Neural crest cell (in vitro differentiated cells): ENCODE results near the gene LRRN3. TPM values are rescaled to one million over a fixed set of nuclear protein-coding genes. Genes with fewer than 3 reads are reported as not detected.

Experiments
- DNase-seq: peaks from one replicate; pipeline ENCODE4 v3.0.0; 2021; ENCODE audit warnings: low read depth, mixed read lengths, low spot score
- H3K27ac Mint-ChIP-seq: one replicate; pipeline ENCODE4 v1.8.0; 2021; ENCODE audit warnings: mild to moderate bottlenecking, mixed read lengths; ENCODE audit not compliant: unreplicated experiment
- H3K27me3 Mint-ChIP-seq: 2 replicates; pipeline ENCODE4 v1.8.0; 2021; ENCODE audit warnings: low read depth, mild to moderate bottlenecking, mixed read lengths
- H3K36me3 Mint-ChIP-seq: 2 replicates; pipeline ENCODE4 v1.8.0; 2021; ENCODE audit warnings: low read depth, mild to moderate bottlenecking, mixed read lengths
- H3K4me1 Mint-ChIP-seq: 2 replicates; pipeline ENCODE4 v1.8.0; 2021; ENCODE audit warnings: mixed read lengths
- H3K4me3 Mint-ChIP-seq: one replicate; pipeline ENCODE4 v1.8.0; 2021; ENCODE audit warnings: mild to moderate bottlenecking, mixed read lengths
- H3K9me3 Mint-ChIP-seq: 2 replicates; pipeline ENCODE4 v1.8.0; 2021; ENCODE audit warnings: mixed read lengths
- total RNA-seq: library from RNA; stranded (reverse); gene quantifications from 2 replicates; pipeline ENCODE4 v1.2.1, GENCODE V29; 2021
- TF ChIP-seq, protein P1 (sequence below): fragments of 200-600 bp; sonication (generic); conservative IDR thresholded peaks from 2 replicates; pipeline ENCODE4 v1.5.0; 2021; ENCODE audit warnings: antibody characterized with exemption, mild to moderate bottlenecking

The LRRN3 gene
- total RNA-seq, 1 donor from 2014 or later, result 7.1 TPM

DNA sequence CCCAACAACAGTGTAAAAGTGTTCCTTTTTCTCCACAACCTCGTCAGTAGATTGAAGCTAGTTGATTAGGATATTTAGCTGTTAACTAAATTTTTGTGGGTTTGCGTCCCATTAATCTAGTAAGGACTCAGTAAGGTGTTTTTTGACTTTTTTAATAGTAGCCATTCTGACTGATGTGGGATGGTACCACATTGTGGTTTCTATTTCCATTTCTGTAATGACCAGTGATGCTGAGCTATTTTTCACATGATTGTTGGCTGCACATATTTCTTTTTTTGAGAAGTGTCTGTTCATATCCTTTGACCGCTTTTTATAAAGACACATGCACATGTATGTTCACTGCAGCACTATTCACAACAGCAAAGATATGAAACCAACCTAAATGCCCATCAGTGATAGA is 5.6 kb upstream of the LRRN3 start:
- H3K27ac Mint-ChIP-seq, result no peak overlapping the region
- no peak overlapping the region for H3K4me3 Mint-ChIP-seq
- H3K4me1 Mint-ChIP-seq, result peaks cover 21% of the 10 kb centered on the region
- no peaks in the 10 kb centered on the region for H3K27me3 Mint-ChIP-seq
- peaks cover 5% of the 10 kb centered on the region for H3K36me3 Mint-ChIP-seq
- TF ChIP-seq, protein P1, sequence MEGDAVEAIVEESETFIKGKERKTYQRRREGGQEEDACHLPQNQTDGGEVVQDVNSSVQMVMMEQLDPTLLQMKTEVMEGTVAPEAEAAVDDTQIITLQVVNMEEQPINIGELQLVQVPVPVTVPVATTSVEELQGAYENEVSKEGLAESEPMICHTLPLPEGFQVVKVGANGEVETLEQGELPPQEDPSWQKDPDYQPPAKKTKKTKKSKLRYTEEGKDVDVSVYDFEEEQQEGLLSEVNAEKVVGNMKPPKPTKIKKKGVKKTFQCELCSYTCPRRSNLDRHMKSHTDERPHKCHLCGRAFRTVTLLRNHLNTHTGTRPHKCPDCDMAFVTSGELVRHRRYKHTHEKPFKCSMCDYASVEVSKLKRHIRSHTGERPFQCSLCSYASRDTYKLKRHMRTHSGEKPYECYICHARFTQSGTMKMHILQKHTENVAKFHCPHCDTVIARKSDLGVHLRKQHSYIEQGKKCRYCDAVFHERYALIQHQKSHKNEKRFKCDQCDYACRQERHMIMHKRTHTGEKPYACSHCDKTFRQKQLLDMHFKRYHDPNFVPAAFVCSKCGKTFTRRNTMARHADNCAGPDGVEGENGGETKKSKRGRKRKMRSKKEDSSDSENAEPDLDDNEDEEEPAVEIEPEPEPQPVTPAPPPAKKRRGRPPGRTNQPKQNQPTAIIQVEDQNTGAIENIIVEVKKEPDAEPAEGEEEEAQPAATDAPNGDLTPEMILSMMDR, result no peak
- H3K9me3 Mint-ChIP-seq, result peaks cover 6% of the 10 kb centered on the region
- DNase-seq, result no peak

DNA sequence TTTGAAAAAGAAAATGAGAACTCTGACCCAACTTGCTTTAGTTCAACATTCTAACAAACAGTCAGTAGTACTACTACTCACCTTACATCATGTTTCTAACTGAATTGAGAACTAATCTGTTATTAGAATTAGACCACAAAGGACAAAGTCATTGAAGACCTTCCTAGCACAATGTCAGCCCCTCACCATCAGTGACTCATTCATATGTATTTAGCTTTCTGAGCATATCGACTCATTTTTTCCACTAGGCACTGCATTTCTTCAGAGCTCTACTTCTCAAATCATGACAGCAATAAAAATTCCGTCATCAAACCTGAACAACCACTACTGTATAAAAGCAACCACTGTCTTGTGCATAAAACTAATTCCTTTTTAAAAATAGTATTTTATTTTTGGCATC is 4.4 kb upstream of the LRRN3 start:
- H3K4me3 Mint-ChIP-seq, result no peak overlapping the region
- no peak for DNase-seq
- H3K9me3 Mint-ChIP-seq, result peaks cover 6% of the 10 kb centered on the region
- H3K27ac Mint-ChIP-seq, result no peak overlapping the region
- TF ChIP-seq, protein P1, result no peak
- peaks cover 5% of the 10 kb centered on the region for H3K36me3 Mint-ChIP-seq
- H3K4me1 Mint-ChIP-seq, result peaks cover 31% of the 10 kb centered on the region
- no peaks in the 10 kb centered on the region for H3K27me3 Mint-ChIP-seq

DNA sequence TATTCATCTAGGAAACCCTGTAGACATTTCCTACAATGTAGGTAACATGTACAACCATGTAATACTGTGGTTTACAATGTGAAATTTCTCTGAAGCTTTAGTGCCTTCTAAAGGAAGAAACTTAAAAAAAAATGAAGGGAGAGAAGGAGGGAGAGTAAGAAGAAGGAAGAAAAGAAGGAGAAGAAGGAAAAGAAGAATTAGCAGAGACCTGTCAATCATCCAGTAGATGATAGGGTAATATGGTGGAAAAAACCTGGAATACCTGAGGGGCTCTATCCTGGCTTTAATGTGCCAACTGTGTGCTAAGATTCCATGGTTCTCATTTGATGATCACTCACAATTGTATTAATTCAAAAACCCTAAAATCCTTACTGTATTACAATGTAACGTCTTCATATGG is 2.6 kb upstream of the LRRN3 start:
- Mint-ChIP-seq H3K27me3 (no peaks in the 10 kb centered on the region), H3K4me3 (no peak overlapping the region)

DNA sequence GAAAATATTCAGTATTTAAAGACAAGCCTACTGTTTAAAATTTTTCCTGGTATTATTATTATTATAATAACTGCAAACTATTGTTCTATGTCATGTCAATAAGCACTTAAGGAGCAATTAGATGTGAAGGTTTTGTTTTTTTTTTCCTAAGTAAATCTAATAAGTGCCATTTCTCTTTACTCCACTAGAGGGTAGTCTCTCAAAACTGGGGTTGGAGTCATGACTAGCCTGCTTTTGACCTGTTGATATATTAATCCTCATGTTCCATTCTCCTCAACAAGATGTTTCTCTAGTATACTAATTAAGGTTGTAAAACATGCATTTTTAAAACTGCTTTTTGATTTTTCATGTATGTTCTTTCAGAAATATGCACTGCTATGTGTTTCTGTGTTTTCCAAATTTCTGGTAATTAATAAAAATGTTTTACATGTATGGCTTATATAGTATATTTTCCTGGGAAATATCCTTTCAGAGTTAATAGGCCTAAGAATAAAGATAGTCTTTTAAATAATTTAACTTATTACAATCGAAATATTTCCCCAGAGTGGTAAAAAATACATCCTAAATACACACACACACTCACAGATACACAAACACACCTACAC is 1.0 kb upstream of the LRRN3 start:
- Mint-ChIP-seq H3K4me1 (peaks cover 44% of the 10 kb centered on the region), H3K9me3 (no peaks in the 10 kb centered on the region), H3K27ac (no peak overlapping the region), H3K4me3 (peak overlapping the region; percentile 89), H3K27me3 (no peaks in the 10 kb centered on the region), H3K36me3 (no peaks in the 10 kb centered on the region)
- DNase-seq, result no peak
- TF ChIP-seq, protein P1, result peak; percentile 84

More for the DNA sequence above, 2.6 kb upstream of the LRRN3 start:
- TF ChIP-seq, protein P1, result no peak
- Mint-ChIP-seq H3K9me3 (peaks cover 6% of the 10 kb centered on the region), H3K4me1 (peaks cover 31% of the 10 kb centered on the region), H3K27ac (no peak overlapping the region), H3K36me3 (peaks cover 5% of the 10 kb centered on the region)
- DNase-seq, result no peak

DNA sequence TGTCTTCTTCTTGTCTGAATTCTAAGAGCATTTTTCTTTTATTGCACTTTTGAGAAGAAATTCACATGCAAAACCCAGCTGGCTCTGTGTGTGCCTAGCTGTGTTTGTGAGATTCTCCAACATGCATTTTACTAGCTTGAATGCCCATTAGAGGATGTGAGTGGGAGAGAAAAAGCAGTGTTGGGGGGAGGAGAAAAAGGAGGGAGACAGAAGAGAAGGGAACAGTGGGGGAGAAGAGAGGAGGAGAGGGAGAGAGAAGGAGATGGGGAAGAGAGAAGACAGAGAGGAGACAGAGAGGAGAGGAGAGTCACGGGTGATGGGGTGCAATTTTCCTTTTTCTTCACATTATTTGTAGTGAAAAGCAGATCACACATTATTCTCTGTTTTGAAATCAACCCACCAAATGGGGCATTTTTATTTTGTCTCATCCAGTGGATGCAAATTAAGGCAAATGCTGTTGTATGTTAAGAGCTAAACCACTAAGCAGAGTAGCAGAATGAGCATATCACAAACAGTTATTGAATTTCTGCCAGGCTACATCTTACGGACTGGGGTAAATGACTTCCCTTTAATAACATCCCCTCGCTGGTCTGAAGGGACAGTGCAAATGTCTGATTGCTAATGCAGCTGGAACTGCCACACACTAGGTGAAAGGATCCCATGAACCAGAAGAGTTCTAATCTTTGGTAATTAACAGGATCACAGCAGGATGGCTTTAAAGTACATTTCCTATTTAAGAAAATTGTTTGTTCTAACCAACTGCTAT is 849 bp downstream of the LRRN3 start:
- Mint-ChIP-seq H3K36me3 (no peaks in the 10 kb centered on the region), H3K9me3 (no peaks in the 10 kb centered on the region), H3K27ac (peak overlapping the region; percentile 31), H3K4me3 (peak overlapping the region; percentile 89), H3K4me1 (peaks cover 52% of the 10 kb centered on the region), H3K27me3 (no peaks in the 10 kb centered on the region)
- DNase-seq, result no peak
- TF ChIP-seq, protein P1, result no peak
